ENCODE measurements around the gene MRPL50. TPM values are rescaled to one million over a fixed set of nuclear protein-coding genes. Genes with fewer than 3 reads are reported as not detected.

The MRPL50 gene
- 15.2 TPM for polyA plus RNA-seq (2013, experiment 1 of 2)
- polyA plus RNA-seq (2013, experiment 2 of 2): 16.6 TPM

DNA sequence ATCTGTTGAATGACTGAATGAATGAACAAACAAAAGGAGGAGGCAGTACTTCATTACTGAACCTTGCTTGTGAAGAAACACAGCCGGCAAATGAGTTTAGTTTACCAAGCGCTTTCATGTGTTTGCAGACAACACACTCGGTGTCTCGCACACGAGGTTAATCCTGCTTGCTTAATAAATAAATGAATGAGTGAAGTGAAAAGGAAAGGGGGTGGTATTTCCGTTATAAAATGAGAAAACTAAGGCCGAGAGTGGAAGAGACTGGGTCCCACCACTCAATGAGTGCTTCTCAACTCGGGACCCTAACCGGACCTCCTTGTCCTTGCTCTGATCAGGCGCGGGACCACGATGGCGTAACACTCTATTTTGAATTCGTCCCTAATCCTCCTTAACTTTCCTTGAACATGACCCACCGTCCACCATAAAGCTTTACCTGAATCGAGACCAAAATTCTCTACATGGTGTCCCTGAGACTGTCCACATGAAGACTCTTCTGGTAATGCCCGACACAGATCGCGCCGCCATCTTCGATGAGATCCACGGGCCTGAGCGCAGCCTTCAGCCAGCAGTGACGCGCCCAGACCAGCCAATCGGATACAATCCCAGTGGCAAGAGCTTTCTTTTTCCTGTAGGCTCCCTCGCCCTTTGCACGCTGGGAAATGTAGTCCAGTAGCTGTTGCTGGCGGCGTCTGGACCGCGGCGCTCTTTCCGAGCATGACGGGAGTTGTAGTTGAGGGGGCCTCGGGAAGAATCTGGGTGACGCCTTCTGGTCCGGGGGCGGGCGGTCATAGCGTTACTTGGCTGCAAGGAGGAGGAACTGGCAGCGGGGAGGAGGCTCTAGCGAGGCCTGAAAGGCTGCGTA is at the start of gene MRPL50, which contains the start of gene ZNF189:
Gene MRPL50, minus strand, starts transcription at position 551 of the 862 bp plus-strand sequence. Its CDS starts 26 bp downstream, at position 525.
Gene ZNF189, plus strand, starts transcription at position 784 of the 862 bp plus-strand sequence. CDS start 306 bp downstream, outside the sequence.
- peak within 1 kb of the TSS; percentile 65 for H3K27ac ChIP-seq (ENCODE audit: low read depth, low read length, severe bottlenecking)
- peak within 1 kb of the TSS; percentile 87 for H3K4me3 ChIP-seq (ENCODE audit: extremely low read depth, insufficient read depth, low read length, poor library complexity, severe bottlenecking)
- peaks cover 59% of the 10 kb centered on the region for H3K36me3 ChIP-seq (ENCODE audit: control insufficient read depth, insufficient read depth, low read length)
- peaks cover 16% of the 10 kb centered on the region for H3K9me3 ChIP-seq (ENCODE audit: control insufficient read depth, low read length)
- peaks cover 4% of the 10 kb centered on the region for H3K4me1 ChIP-seq (ENCODE audit: control insufficient read depth, insufficient read depth, low read length, poor library complexity, severe bottlenecking)
- 0 to 1% methylated on average over 30 to 35 of the region's 44 CpGs for WGBS, 2 experiments (ENCODE audit: insufficient coverage in 2 of 2)

DNA sequence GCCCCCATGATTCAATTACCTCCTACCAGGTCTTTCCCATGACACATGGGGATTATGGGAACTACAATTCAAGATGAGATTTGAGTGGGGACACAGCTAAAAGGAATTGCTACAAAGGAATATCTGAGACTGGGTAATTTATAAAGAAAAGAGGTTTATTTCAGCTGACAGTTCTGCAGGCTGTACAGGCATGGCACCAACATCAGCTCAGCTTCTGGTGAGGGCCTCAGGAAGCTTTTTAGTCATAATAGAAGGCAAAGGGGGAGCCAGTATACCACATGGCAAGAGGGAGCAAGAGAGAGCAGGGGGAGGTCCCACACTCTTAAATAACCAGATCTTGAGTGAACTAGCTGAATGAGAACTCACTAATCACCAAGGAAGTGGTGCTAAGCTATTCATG is 48.3 kb upstream of the MRPL50 start:
- Histone ChIP-seq H3K9me3 (ENCODE audit: control insufficient read depth, low read length) (no peaks in the 10 kb centered on the region), H3K27ac (ENCODE audit: low read depth, low read length, severe bottlenecking) (no peak overlapping the region), H3K4me1 (ENCODE audit: control insufficient read depth, insufficient read depth, low read length, poor library complexity, severe bottlenecking) (no peaks in the 10 kb centered on the region), H3K36me3 (ENCODE audit: control insufficient read depth, insufficient read depth, low read length) (no peaks in the 10 kb centered on the region), H3K4me3 (ENCODE audit: extremely low read depth, insufficient read depth, low read length, poor library complexity, severe bottlenecking) (no peak overlapping the region)

DNA sequence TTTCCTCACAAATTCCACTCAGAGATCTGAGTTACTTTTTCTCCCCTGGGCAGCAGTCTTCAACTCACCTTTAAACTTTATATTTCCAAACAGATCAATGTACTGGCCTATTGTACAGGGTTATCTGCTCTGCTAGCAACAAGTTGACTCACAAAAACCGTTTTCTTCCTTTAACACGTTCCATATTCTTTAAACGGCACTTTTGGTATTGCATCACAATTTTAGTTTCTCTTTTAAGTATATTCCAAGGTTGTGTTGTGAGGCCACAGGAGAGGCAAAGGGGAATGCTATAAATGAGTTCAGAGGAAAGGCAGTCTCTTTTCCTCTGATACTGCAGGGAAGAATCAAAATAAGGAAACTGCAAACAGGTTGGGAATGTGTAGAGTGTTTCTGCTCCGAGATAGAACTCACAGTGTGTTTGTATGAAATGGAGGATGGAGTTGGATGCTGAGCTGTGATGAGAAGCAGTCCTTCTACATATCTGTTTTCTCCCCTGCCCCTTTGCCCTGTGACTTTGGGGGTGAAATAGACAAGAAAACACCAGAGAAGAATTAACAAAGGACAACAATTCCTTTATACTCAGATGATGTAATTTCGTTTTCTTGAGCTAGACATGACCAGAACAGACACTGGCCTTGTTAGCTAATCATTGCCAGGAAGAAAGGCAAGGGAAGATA is 47.1 kb upstream of the MRPL50 start:
- no peak overlapping the region for H3K4me3 ChIP-seq (ENCODE audit: extremely low read depth, insufficient read depth, low read length, poor library complexity, severe bottlenecking)
- no peaks in the 10 kb centered on the region for H3K36me3 ChIP-seq (ENCODE audit: control insufficient read depth, insufficient read depth, low read length)
- no peaks in the 10 kb centered on the region for H3K9me3 ChIP-seq (ENCODE audit: control insufficient read depth, low read length)
- 100% methylated on average over 1 of the region's 5 CpGs; no CpG with 5 or more reads in 1 of the 2 experiments for WGBS, 2 experiments (ENCODE audit: insufficient coverage in 2 of 2)
- H3K27ac ChIP-seq (ENCODE audit: low read depth, low read length, severe bottlenecking): no peak overlapping the region
- no peaks in the 10 kb centered on the region for H3K4me1 ChIP-seq (ENCODE audit: control insufficient read depth, insufficient read depth, low read length, poor library complexity, severe bottlenecking)

DNA sequence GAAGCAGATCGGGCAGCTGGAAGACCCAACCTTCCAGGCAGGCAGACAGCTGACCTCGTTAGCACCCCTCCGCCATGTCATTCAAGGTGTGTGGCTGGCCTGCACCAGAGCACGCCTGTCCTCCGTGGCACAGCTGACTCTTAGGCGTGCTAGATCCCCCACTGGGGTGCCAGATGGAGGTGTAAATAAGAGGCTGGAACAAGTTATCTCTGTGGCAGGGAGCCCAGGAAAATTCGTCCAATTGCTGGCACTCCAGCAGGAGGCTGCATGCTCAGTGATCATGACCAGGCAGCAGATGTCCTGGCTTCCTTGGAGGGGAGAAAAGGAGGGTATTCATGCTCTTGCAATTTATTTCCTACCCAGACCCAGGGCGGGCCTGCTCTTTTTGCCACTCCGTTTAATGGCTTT is 45.0 kb upstream of the MRPL50 start:
- Histone ChIP-seq H3K4me3 (ENCODE audit: extremely low read depth, insufficient read depth, low read length, poor library complexity, severe bottlenecking) (no peak overlapping the region), H3K4me1 (ENCODE audit: control insufficient read depth, insufficient read depth, low read length, poor library complexity, severe bottlenecking) (no peaks in the 10 kb centered on the region), H3K36me3 (ENCODE audit: control insufficient read depth, insufficient read depth, low read length) (no peaks in the 10 kb centered on the region), H3K27ac (ENCODE audit: low read depth, low read length, severe bottlenecking) (no peak overlapping the region), H3K9me3 (ENCODE audit: control insufficient read depth, low read length) (no peaks in the 10 kb centered on the region)
- WGBS, 2 experiments (ENCODE audit: insufficient coverage in 2 of 2): 79 to 81% methylated on average over 6 to 7 of the region's 9 CpGs

DNA sequence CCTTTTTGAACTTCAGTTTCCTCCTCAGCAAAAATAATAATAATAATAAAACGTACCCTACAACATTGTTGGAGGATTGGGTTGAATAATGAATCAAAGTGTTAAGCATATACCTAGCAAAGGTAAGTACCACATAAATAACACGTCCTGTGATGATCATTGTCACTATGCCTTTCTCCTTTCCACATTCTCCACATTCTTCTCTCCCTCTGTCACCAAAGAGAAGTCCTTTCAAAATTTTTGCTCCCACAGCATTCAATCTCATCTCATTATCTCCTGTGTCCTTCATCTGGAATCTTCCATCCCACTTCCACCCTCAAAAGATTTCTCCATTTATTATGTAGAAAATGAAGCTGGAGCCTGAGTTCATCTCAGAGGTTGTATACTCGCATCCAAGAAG is 44.3 kb upstream of the MRPL50 start:
- Histone ChIP-seq H3K36me3 (ENCODE audit: control insufficient read depth, insufficient read depth, low read length) (no peaks in the 10 kb centered on the region), H3K4me3 (ENCODE audit: extremely low read depth, insufficient read depth, low read length, poor library complexity, severe bottlenecking) (no peak overlapping the region), H3K4me1 (ENCODE audit: control insufficient read depth, insufficient read depth, low read length, poor library complexity, severe bottlenecking) (no peaks in the 10 kb centered on the region), H3K9me3 (ENCODE audit: control insufficient read depth, low read length) (no peaks in the 10 kb centered on the region), H3K27ac (ENCODE audit: low read depth, low read length, severe bottlenecking) (no peak overlapping the region)
- whole genome bisulfite sequencing, 2 experiments (ENCODE audit: insufficient coverage in 2 of 2): 67 to 83% methylated on average over 1 of the region's 3 CpGs

DNA sequence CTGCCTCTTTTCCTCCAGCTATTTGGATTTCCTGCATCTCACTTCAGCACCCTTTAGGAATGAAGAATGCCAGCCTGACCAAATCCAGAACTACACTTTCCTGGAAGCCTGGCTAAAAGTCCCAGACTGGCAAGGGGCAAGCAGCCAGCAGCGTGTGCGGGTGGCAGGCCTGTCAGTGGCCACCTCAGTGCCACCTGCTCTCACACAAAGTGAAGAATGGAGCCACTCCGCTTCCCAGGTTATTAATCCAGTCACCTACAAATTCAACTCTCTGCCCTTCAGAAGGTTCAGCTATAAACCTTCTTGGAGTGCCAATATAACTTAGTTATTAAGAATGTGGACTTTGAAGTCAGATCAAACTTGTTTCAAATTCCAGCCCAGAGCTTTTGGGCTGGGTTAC is 43.9 kb upstream of the MRPL50 start:
- no peaks in the 10 kb centered on the region for H3K9me3 ChIP-seq (ENCODE audit: control insufficient read depth, low read length)
- no peak overlapping the region for H3K27ac ChIP-seq (ENCODE audit: low read depth, low read length, severe bottlenecking)
- H3K4me1 ChIP-seq (ENCODE audit: control insufficient read depth, insufficient read depth, low read length, poor library complexity, severe bottlenecking): no peaks in the 10 kb centered on the region
- WGBS, 2 experiments (ENCODE audit: insufficient coverage in 2 of 2): 94 to 95% methylated on average over 2 to 3 of the region's 3 CpGs
- no peaks in the 10 kb centered on the region for H3K36me3 ChIP-seq (ENCODE audit: control insufficient read depth, insufficient read depth, low read length)
- no peak overlapping the region for H3K4me3 ChIP-seq (ENCODE audit: extremely low read depth, insufficient read depth, low read length, poor library complexity, severe bottlenecking)

DNA sequence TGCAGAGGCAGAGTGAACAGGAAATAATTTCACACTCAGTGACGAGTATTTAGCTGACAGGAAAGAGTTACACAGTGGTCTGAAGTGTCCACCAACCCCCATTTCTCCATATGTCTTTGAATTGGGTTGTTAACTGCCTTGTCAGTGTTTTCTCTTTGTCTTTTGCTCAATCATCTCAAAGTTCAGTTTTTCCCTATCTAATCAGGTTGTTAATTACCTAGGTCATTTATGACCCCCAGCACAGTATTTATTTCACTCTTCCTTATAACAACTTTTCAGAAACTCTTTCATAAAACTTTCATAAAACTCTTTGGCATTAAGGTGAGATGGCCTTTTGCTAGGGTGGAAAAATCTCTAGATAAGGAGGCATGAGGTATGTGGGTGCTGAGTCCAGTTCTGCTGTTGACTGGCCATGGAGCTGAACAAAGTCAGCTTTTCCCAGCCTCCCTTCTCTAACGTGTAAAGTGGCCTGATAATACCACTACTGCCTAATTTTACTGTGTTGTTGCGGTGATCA is 42.4 kb upstream of the MRPL50 start:
- Histone ChIP-seq H3K27ac (ENCODE audit: low read depth, low read length, severe bottlenecking) (no peak overlapping the region), H3K9me3 (ENCODE audit: control insufficient read depth, low read length) (no peaks in the 10 kb centered on the region), H3K4me3 (ENCODE audit: extremely low read depth, insufficient read depth, low read length, poor library complexity, severe bottlenecking) (no peak overlapping the region), H3K4me1 (ENCODE audit: control insufficient read depth, insufficient read depth, low read length, poor library complexity, severe bottlenecking) (no peaks in the 10 kb centered on the region), H3K36me3 (ENCODE audit: control insufficient read depth, insufficient read depth, low read length) (no peaks in the 10 kb centered on the region)
- 90% methylated on average over 2 of the region's 3 CpGs; no CpG with 5 or more reads in 1 of the 2 experiments for WGBS, 2 experiments (ENCODE audit: insufficient coverage in 2 of 2)

DNA sequence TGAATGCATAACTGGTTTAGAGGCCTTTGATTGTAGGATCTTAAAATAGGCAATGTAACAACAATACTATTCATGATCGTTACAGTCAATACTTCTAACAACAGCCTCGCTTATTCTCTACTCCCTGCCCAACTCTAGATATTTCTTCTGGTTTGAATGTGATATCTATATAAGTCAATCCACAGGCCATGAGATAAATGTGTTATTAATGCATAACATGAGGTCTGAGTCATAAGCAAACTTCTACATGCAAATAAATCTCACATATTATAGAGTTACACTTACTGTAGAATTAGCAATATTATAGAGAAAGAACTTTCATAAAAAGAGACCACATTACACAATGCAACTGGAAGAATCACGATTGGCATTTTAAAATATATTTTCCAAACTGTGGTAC is 40.1 kb upstream of the MRPL50 start:
- Histone ChIP-seq H3K9me3 (ENCODE audit: control insufficient read depth, low read length) (no peaks in the 10 kb centered on the region), H3K4me1 (ENCODE audit: control insufficient read depth, insufficient read depth, low read length, poor library complexity, severe bottlenecking) (no peaks in the 10 kb centered on the region), H3K27ac (ENCODE audit: low read depth, low read length, severe bottlenecking) (no peak overlapping the region), H3K36me3 (ENCODE audit: control insufficient read depth, insufficient read depth, low read length) (no peaks in the 10 kb centered on the region), H3K4me3 (ENCODE audit: extremely low read depth, insufficient read depth, low read length, poor library complexity, severe bottlenecking) (no peak overlapping the region)
- WGBS, 2 experiments (ENCODE audit: insufficient coverage in 2 of 2): no CpG with 5 or more reads among the region's 3 CpGs

DNA sequence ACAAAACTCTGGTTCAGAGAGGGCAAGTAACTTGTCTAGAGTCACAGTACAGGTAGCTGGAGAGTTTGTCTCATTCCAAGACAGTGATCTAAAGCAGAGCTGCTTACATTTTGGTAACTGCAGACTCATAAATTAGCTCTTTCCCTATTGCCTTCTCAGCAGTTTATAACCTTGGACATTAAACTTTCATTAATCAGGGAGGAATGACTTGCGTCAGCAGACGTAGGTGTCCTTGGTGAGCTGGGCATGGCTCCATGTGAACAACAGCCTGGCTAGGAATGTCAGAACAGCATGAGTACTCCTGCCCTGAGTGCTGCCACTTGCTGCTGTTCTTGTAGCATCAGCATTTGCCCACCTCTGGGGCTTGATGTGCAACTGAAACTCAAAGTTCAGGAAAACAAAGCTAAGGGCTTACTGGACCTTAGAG is 39.4 kb upstream of the MRPL50 start:
- Histone ChIP-seq H3K9me3 (ENCODE audit: control insufficient read depth, low read length) (no peaks in the 10 kb centered on the region), H3K4me1 (ENCODE audit: control insufficient read depth, insufficient read depth, low read length, poor library complexity, severe bottlenecking) (no peaks in the 10 kb centered on the region), H3K27ac (ENCODE audit: low read depth, low read length, severe bottlenecking) (no peak overlapping the region), H3K36me3 (ENCODE audit: control insufficient read depth, insufficient read depth, low read length) (no peaks in the 10 kb centered on the region), H3K4me3 (ENCODE audit: extremely low read depth, insufficient read depth, low read length, poor library complexity, severe bottlenecking) (no peak overlapping the region)
- WGBS, 2 experiments (ENCODE audit: insufficient coverage in 2 of 2): 88 to 95% methylated on average over 2 of the region's 2 CpGs

DNA sequence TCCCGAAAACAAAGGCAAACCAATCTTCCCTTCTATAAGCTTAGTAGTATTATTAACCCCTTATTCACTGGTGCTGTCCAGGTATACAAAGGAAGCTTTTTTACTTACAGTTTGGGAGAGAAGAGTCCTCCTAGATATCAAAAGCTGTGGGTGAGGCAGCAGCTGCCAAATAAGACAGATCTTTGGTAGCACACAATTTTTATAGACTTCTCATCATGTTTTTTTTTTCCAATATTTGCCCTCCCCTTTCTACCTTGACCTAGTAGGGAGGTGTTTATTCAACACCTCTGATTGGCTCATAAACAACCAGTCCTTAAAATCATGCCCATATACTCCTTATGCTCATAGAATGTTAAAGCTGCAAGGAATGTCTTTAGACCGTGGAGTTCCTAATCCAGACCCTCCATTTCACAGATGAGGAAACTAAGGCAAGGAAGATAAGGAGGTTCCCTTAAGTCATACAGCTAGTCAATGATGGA is 37.2 kb upstream of the MRPL50 start, which contains the start of gene ALDOB:
Gene ALDOB, minus strand, starts transcription at position 174 of the 479 bp plus-strand sequence. CDS start 4,887 bp downstream, outside the sequence.
- Histone ChIP-seq H3K36me3 (ENCODE audit: control insufficient read depth, insufficient read depth, low read length) (no peaks in the 10 kb centered on the region), H3K4me1 (ENCODE audit: control insufficient read depth, insufficient read depth, low read length, poor library complexity, severe bottlenecking) (no peaks in the 10 kb centered on the region), H3K9me3 (ENCODE audit: control insufficient read depth, low read length) (no peaks in the 10 kb centered on the region), H3K4me3 (ENCODE audit: extremely low read depth, insufficient read depth, low read length, poor library complexity, severe bottlenecking) (no peak within 1 kb of the TSS), H3K27ac (ENCODE audit: low read depth, low read length, severe bottlenecking) (no peak within 1 kb of the TSS)
- WGBS, 2 experiments (ENCODE audit: insufficient coverage in 2 of 2): no CpG with 5 or more reads among the region's 2 CpGs
